Fibroblast of lung (primary cell): ENCODE results near the gene NR2E3. TPM values are rescaled to one million over a fixed set of nuclear protein-coding genes. Genes with fewer than 3 reads are reported as not detected.

Experiments
- DNase-seq, 2 donors: peaks; one replicate each; pipeline versions ENCODE4 v3.0.0 to v3.0.0-alpha.2; 2010; ENCODE audit warnings: low read depth in 2 of 2
- H2AFZ ChIP-seq: 2 replicates; pipeline ENCODE4 v1.5.1; 2012; ENCODE audit warnings: low read length, control low read depth, inconsistent platforms
- H3K27ac ChIP-seq: 2 replicates; pipeline ENCODE4 v1.5.1; 2011; ENCODE audit warnings: low read length, control low read depth; ENCODE audit not compliant: insufficient read depth
- H3K27me3 ChIP-seq: 2 replicates; pipeline ENCODE4 v1.5.1; 2011; ENCODE audit warnings: mild to moderate bottlenecking, low read length; ENCODE audit not compliant: control insufficient read depth, insufficient read depth
- H3K36me3 ChIP-seq: 2 replicates; pipeline ENCODE4 v1.5.1; 2011; ENCODE audit warnings: low read length; ENCODE audit not compliant: control insufficient read depth, insufficient read depth
- H3K4me1 ChIP-seq: 2 replicates; pipeline ENCODE4 v1.5.1; 2011; ENCODE audit warnings: low read length; ENCODE audit not compliant: control insufficient read depth, insufficient read depth; ENCODE audit errors: extremely low read depth
- H3K4me2 ChIP-seq: 2 replicates; pipeline ENCODE4 v1.5.1; 2011; ENCODE audit warnings: low read length, control low read depth; ENCODE audit not compliant: insufficient read depth; ENCODE audit errors: extremely low read depth
- H3K4me3 ChIP-seq, 4 experiments: fragments of 200-600 bp in 1 of 4; sonication (generic) in 1 of 4; replicated peaks in 1 of 4; 2 replicates each; pipeline ENCODE4 v1.5.1; 2011 to 2016; ENCODE audit warnings: low read length in 4 of 4, low read depth in 3 of 4, mild to moderate bottlenecking in 3 of 4, control low read depth in 2 of 4, inconsistent platforms in 1 of 4, mixed read lengths in 1 of 4; ENCODE audit not compliant: insufficient read depth in 1 of 4; ENCODE audit errors: control extremely low read depth in 1 of 4
- H3K79me2 ChIP-seq: 2 replicates; pipeline ENCODE4 v1.5.1; 2012; ENCODE audit warnings: mild to moderate bottlenecking, low read length, inconsistent platforms; ENCODE audit not compliant: control insufficient read depth, insufficient read depth
- H3K9ac ChIP-seq: 2 replicates; pipeline ENCODE4 v1.5.1; 2011; ENCODE audit warnings: mild to moderate bottlenecking, low read length, control low read depth; ENCODE audit not compliant: insufficient read depth
- H3K9me3 ChIP-seq: 2 replicates; pipeline ENCODE4 v1.5.1; 2012; ENCODE audit warnings: low read depth, low read length; ENCODE audit not compliant: control insufficient read depth, insufficient read depth
- H4K20me1 ChIP-seq: 2 replicates; pipeline ENCODE4 v1.5.1; 2011; ENCODE audit warnings: low read length; ENCODE audit not compliant: control insufficient read depth, insufficient read depth; ENCODE audit errors: extremely low read depth
- EZH2 ChIP-seq: IDR thresholded peaks from 2 replicates; pipeline ENCODE4 v1.5.1; 2012; ENCODE audit warnings: low read length, control low read depth, mild to moderate bottlenecking; ENCODE audit errors: missing control alignments
- polyA plus RNA-seq, 2 donors: library from polyadenylated mRNA; depleted of rRNA in 1 of 2; stranded (reverse) in 1 of 2; unstranded in 1 of 2; fragments of >200 nt; gene quantifications; 2 replicates each; pipeline ENCODE4 v1.2.1, GENCODE V29; 2011 to 2012; ENCODE audit warnings: missing spikeins in 1 of 2
- total RNA-seq: library from RNA; depleted of rRNA; stranded (reverse); fragments of >200 nt; gene quantifications from 2 replicates; pipeline ENCODE4 v1.2.1, GENCODE V29; 2014
- TF ChIP-seq, protein P1 (sequence below), 2 donors: IDR thresholded peaks in 1 of 2; conservative IDR thresholded peaks in 1 of 2; 1 replicate in 1 of 2; 2 replicates in 1 of 2; pipeline ENCODE4 v1.5.1; 2011 to 2012; ENCODE audit warnings: low read length in 2 of 2, control low read depth in 1 of 2, inconsistent platforms in 1 of 2, low read depth in 1 of 2, mild to moderate bottlenecking in 1 of 2

Gene NR2E3
- total and polyA plus RNA-seq, 2 donors (not counting 1 experiment from before 2014, with no cell fraction given) = 0.08 to 1.3 TPM

DNA sequence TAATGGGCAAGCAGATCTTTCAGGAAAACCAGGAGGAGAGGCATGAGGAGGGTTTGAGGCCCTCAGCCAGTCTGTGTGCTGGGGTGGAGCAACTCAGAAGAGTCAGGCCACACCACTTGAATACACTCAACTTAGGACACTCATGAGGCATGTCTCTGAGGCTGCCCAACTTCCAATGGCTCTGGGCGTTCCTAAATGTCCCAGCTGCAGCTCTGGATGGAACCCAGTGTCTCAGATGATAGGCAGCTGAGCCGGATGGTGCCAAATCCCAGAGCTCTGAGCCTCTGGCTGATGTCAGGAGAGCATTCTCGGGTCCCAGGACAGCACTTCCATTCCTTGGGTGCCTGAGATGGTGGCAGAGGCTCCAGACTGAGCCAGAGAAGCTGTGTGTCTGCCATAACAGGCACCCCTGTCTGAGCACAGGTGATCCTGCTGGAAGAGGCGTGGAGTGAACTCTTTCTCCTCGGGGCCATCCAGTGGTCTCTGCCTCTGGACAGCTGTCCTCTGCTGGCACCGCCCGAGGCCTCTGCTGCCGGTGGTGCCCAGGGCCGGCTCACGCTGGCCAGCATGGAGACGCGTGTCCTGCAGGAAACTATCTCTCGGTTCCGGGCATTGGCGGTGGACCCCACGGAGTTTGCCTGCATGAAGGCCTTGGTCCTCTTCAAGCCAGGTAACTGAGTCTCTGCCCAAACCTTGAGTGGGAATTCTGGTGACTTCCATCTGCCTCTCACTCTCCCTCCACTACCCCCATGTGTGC is 2.8 kb downstream of the NR2E3 start:
- H3K9me3 ChIP-seq = no peaks in the 10 kb centered on the region
- H3K36me3 ChIP-seq = no peaks in the 10 kb centered on the region
- no peaks in the 10 kb centered on the region for H4K20me1 ChIP-seq
- H3K79me2 ChIP-seq = no peaks in the 10 kb centered on the region
- no peak overlapping the region for H3K9ac ChIP-seq
- no peak overlapping the region for H2AFZ ChIP-seq
- no peak overlapping the region for H3K27ac ChIP-seq
- H3K4me1 ChIP-seq = no peaks in the 10 kb centered on the region
- H3K4me3 ChIP-seq = no peak overlapping the region
- no peak for DNase-seq
- TF ChIP-seq EZH2 = no peak
- TF ChIP-seq, protein P1, sequence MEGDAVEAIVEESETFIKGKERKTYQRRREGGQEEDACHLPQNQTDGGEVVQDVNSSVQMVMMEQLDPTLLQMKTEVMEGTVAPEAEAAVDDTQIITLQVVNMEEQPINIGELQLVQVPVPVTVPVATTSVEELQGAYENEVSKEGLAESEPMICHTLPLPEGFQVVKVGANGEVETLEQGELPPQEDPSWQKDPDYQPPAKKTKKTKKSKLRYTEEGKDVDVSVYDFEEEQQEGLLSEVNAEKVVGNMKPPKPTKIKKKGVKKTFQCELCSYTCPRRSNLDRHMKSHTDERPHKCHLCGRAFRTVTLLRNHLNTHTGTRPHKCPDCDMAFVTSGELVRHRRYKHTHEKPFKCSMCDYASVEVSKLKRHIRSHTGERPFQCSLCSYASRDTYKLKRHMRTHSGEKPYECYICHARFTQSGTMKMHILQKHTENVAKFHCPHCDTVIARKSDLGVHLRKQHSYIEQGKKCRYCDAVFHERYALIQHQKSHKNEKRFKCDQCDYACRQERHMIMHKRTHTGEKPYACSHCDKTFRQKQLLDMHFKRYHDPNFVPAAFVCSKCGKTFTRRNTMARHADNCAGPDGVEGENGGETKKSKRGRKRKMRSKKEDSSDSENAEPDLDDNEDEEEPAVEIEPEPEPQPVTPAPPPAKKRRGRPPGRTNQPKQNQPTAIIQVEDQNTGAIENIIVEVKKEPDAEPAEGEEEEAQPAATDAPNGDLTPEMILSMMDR (conservative IDR thresholded peaks at IDR 0.05 in 1 of 2, IDR thresholded peaks at IDR 0.05 in 1 of 2; ENCODE audit: low read depth in 1 of 2, low read length in 2 of 2) = no peak
- H3K27me3 ChIP-seq = no peaks in the 10 kb centered on the region
- H3K4me2 ChIP-seq = no peak overlapping the region

DNA sequence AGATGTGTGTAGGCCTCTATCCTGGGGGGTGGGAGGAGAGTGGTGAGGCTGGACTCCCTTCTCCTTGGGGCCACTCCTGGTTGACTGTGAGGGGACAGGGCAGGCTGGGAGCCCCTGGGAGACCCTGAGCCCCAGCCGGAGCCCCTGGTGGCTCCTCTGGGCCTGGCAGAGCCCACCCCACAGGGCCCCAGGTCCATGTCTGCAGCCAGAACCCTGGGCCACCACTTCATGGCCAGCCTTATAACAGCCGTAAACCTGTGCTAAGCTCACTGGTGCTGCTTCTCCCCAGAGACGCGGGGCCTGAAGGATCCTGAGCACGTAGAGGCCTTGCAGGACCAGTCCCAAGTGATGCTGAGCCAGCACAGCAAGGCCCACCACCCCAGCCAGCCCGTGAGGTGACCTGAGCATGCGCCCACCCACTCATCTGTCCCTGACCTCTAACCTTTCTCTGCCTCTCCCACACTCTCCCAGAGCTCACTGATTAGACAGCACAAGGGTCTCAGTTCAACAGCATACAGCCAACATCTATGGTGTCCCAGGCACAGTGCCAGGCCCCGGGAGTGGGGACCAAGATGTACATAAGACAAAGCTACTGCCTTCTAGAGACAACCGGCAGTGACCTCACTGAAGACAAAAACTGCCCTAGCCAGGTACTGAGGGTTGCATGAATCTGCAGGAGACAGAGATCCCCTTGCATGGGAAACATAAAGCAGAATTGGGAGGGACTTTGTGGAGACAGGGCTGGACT is 3.5 kb downstream of the NR2E3 start:
- TF ChIP-seq, protein P1 (conservative IDR thresholded peaks at IDR 0.05 in 1 of 2, IDR thresholded peaks at IDR 0.05 in 1 of 2; ENCODE audit: low read depth in 1 of 2, low read length in 2 of 2) = no peak
- no peak for TF ChIP-seq EZH2
- Histone ChIP-seq H3K4me3 (no peak overlapping the region), H3K4me2 (no peak overlapping the region), H3K36me3 (no peaks in the 10 kb centered on the region), H3K27me3 (no peaks in the 10 kb centered on the region), H2AFZ (no peak overlapping the region), H3K4me1 (no peaks in the 10 kb centered on the region), H3K9me3 (no peaks in the 10 kb centered on the region), H3K9ac (no peak overlapping the region), H4K20me1 (no peaks in the 10 kb centered on the region), H3K79me2 (no peaks in the 10 kb centered on the region), H3K27ac (no peak overlapping the region)
- no peak for DNase-seq

DNA sequence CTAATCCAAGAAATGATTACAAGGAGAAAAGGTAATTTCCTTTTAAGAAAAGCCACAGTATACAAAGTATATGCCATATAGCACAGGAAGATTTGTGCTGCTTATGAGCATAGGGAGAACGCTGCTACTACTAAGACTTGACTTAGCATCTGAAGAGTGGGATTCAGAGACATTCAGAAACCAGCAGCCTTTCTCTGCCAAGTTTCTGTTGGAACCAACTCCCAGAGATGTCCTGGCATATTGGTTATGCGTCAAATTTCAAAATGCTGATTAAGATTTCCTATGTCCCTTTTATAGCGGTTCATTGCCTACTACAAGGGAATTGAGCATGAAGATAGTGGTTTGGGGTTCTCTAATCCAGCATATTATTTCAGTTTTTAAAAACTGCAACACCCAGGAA is 4.9 kb downstream of the NR2E3 start:
- Histone ChIP-seq H3K4me2 (no peak overlapping the region), H4K20me1 (no peaks in the 10 kb centered on the region), H3K27ac (no peak overlapping the region), H3K27me3 (no peaks in the 10 kb centered on the region), H2AFZ (no peak overlapping the region), H3K9me3 (no peaks in the 10 kb centered on the region), H3K4me3 (no peak overlapping the region), H3K36me3 (no peaks in the 10 kb centered on the region), H3K79me2 (no peaks in the 10 kb centered on the region), H3K4me1 (no peaks in the 10 kb centered on the region), H3K9ac (no peak overlapping the region)
- no peak for TF ChIP-seq EZH2
- TF ChIP-seq, protein P1 (conservative IDR thresholded peaks at IDR 0.05 in 1 of 2, IDR thresholded peaks at IDR 0.05 in 1 of 2; ENCODE audit: low read depth in 1 of 2, low read length in 2 of 2) = no peak
- DNase-seq = no peak
